ENCODE measurements around the gene GSTP1.

Gene GSTP1

DNA sequence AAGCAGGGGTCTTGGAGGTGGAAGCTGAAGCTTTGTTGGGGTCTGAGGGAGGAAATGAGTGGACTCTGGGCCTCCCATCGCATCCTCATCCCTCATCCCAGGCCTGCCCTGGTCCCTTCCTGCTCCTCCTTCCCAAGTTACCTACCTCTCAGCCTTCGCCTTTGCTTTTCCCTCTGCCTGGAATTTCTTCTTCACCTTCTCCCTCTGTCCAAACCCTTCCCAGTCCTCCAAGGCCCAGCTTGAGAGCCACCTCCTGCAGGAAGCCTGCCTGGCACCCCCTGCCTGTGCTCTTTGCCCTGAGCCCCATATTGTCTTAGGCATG is 48.2 kb downstream of the GSTP1 start:
- H3K4me2 ChIP-seq (ENCODE audit: low read length), result no peak overlapping the region
- H3K27ac ChIP-seq (ENCODE audit: low read depth, low read length), result no peak overlapping the region
- H3K4me3 ChIP-seq (ENCODE audit: low read length), result no peak overlapping the region

DNA sequence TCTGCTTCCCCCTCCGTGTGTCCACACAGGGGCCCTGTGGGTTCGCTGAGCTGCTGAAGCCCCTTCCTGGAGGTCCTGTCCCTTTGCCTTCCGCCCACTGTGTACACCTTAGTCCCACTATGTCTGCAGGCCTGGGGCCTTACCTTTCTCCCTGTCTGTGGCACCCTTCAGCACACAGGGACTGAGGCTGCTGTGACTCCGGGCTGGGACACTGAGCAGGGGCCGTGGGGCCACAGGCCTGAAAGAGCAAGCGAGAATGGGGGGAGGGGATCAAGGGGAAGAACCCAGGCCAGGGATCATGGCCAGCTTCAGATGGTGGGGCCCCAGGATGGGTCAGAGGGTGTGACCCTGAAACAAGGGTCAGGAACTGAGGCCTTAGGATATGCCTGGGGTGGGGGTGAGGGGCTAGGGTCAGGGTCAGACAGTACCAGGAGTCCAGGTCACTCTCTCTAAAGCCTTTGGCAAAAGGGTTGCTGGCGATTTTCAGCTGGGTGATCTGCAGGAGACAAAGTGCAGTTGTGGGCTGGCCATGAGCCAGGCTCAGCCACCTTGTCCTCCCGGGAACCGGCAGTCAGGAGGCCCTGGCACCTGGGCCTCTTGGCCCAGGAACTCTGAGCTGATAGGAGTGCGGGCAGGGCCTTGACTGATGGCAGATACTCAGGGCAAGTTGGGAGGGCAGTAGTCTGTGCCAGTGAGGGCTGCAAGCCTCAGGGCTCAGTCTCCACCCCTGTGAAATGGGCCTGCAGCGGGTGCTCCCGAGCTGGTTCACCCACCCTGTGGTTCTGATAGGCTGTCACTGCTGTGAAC is 48.8 kb downstream of the GSTP1 start:
- Histone ChIP-seq H3F3A (ENCODE audit: control insufficient read depth, insufficient read depth) (0 out of 2 replicates have a peak, but pooled peaks cover 3% of the 10 kb centered on the region), H3K9me2 (replicated peaks; ENCODE audit: control insufficient read depth, low read length) (no peaks in the 10 kb centered on the region), H3K36me3 (ENCODE audit: control insufficient read depth, low read length) (peaks cover 6% of the 10 kb centered on the region; the same call in 1 of the 2 replicates), H3K4me2 (ENCODE audit: low read length) (no peak overlapping the region), H3K27ac (ENCODE audit: low read depth, low read length) (no peak overlapping the region), H3K4me1 (ENCODE audit: control insufficient read depth, low read length) (peaks cover 30% of the 10 kb centered on the region), H3K79me2 (ENCODE audit: control insufficient read depth, low read length) (no peaks in the 10 kb centered on the region; the same call in none of the 2 replicates), H3K4me3 (ENCODE audit: low read length) (no peak overlapping the region), H3K27me3 (ENCODE audit: control insufficient read depth, low read length) (no peaks in the 10 kb centered on the region), H4K20me1 (ENCODE audit: control insufficient read depth, insufficient read depth, low read depth, low read length) (no peaks in the 10 kb centered on the region), H3K9me3 (ENCODE audit: control insufficient read depth, insufficient read depth, low read length) (no peaks in the 10 kb centered on the region)
- no peak for TF ChIP-seq EZH2phosphoT487 (IDR thresholded peaks at IDR 0.05; ENCODE audit: borderline replicate concordance, low read length)
- TF ChIP-seq, protein P1, sequence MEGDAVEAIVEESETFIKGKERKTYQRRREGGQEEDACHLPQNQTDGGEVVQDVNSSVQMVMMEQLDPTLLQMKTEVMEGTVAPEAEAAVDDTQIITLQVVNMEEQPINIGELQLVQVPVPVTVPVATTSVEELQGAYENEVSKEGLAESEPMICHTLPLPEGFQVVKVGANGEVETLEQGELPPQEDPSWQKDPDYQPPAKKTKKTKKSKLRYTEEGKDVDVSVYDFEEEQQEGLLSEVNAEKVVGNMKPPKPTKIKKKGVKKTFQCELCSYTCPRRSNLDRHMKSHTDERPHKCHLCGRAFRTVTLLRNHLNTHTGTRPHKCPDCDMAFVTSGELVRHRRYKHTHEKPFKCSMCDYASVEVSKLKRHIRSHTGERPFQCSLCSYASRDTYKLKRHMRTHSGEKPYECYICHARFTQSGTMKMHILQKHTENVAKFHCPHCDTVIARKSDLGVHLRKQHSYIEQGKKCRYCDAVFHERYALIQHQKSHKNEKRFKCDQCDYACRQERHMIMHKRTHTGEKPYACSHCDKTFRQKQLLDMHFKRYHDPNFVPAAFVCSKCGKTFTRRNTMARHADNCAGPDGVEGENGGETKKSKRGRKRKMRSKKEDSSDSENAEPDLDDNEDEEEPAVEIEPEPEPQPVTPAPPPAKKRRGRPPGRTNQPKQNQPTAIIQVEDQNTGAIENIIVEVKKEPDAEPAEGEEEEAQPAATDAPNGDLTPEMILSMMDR (IDR thresholded peaks at IDR 0.05; ENCODE audit: low read depth, low read length, poor library complexity, severe bottlenecking), result no peak

More for the DNA sequence above, 48.2 kb downstream of the GSTP1 start:
- no peaks in the 10 kb centered on the region; the same call in none of the 2 replicates for H3K79me2 ChIP-seq (ENCODE audit: control insufficient read depth, low read length)
- no peaks in the 10 kb centered on the region for H3K27me3 ChIP-seq (ENCODE audit: control insufficient read depth, low read length)
- peaks cover 30% of the 10 kb centered on the region for H3K4me1 ChIP-seq (ENCODE audit: control insufficient read depth, low read length)
- H3F3A ChIP-seq (ENCODE audit: control insufficient read depth, insufficient read depth), result 0 out of 2 replicates have a peak, but pooled peaks cover 1% of the 10 kb centered on the region
- H3K36me3 ChIP-seq (ENCODE audit: control insufficient read depth, low read length), result peaks cover 6% of the 10 kb centered on the region; the same call in 1 of the 2 replicates
- TF ChIP-seq EZH2phosphoT487 (IDR thresholded peaks at IDR 0.05; ENCODE audit: borderline replicate concordance, low read length), result no peak
- TF ChIP-seq, protein P1 (IDR thresholded peaks at IDR 0.05; ENCODE audit: low read depth, low read length, poor library complexity, severe bottlenecking), result no peak
- no peaks in the 10 kb centered on the region for H3K9me3 ChIP-seq (ENCODE audit: control insufficient read depth, insufficient read depth, low read length)
- no peaks in the 10 kb centered on the region for H3K9me2 ChIP-seq (replicated peaks; ENCODE audit: control insufficient read depth, low read length)
- H4K20me1 ChIP-seq (ENCODE audit: control insufficient read depth, insufficient read depth, low read depth, low read length), result no peaks in the 10 kb centered on the region

DNA sequence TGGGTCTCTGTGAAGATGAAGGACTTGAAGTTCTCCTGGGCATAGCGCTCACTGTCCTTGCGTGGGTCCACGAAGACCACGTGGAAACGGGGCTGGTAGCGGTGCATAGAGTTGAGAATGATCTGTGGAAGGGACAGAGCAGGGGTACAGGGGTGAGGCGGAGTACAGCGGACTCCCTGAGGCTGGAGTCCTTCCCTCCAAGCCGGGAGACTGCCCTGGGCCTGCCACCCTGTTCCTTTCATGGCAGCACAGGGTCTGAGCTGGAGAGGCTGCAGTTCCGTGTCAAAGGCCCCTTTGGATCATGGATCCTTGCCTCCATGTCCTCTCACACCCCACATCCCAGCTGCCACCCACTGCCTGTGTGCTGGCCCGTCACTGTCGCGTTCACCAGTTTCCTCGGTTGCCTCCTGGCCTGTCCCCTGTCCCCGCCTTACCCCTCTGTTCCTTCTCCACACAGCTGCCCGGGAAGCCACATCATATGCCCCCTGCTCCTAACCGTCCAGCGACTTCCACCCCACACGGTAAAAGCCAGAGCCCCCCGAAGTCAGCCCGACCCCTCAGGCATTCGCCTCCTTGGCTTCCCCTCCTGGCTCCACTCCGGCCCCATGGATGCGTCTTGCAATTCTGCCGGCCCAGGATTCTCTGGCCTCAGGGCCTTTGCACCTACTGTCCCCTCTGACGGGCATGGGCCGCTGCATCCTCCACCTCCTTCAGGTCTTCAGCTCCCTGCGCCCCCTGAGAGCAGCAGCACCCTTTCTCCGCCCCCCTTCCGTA is 49.6 kb downstream of the GSTP1 start:
- Histone ChIP-seq H3F3A (ENCODE audit: control insufficient read depth, insufficient read depth) (0 out of 2 replicates have a peak, but pooled peaks cover 6% of the 10 kb centered on the region), H3K4me1 (ENCODE audit: control insufficient read depth, low read length) (peaks cover 28% of the 10 kb centered on the region), H3K4me2 (ENCODE audit: low read length) (no peak overlapping the region), H3K79me2 (ENCODE audit: control insufficient read depth, low read length) (no peaks in the 10 kb centered on the region; the same call in none of the 2 replicates), H4K20me1 (ENCODE audit: control insufficient read depth, insufficient read depth, low read depth, low read length) (no peaks in the 10 kb centered on the region), H3K36me3 (ENCODE audit: control insufficient read depth, low read length) (peaks cover 1% of the 10 kb centered on the region; the same call in 1 of the 2 replicates), H3K4me3 (ENCODE audit: low read length) (no peak overlapping the region), H3K9me2 (replicated peaks; ENCODE audit: control insufficient read depth, low read length) (no peaks in the 10 kb centered on the region), H3K27me3 (ENCODE audit: control insufficient read depth, low read length) (no peaks in the 10 kb centered on the region), H3K9me3 (ENCODE audit: control insufficient read depth, insufficient read depth, low read length) (no peaks in the 10 kb centered on the region), H3K27ac (ENCODE audit: low read depth, low read length) (no peak overlapping the region)
- no peak for TF ChIP-seq EZH2phosphoT487 (IDR thresholded peaks at IDR 0.05; ENCODE audit: borderline replicate concordance, low read length)
- TF ChIP-seq, protein P1 (IDR thresholded peaks at IDR 0.05; ENCODE audit: low read depth, low read length, poor library complexity, severe bottlenecking), result no peak
